AG04450 (cell line): Measurements from ENCODE around the gene MKNK1. TPM values are rescaled to one million over a fixed set of nuclear protein-coding genes. Genes with fewer than 3 reads are reported as not detected.

ENCODE experiments used
- CTCF ChIA-PET: fragments of 300-600, 350-600 bp; formaldehyde crosslinking; extraction: SDS; loops from one replicate; lab custom pipeline; 2022; ENCODE audit warnings: antibody characterized with exemption, inconsistent platforms; lab: Charles Lee
- POLR2A ChIA-PET: fragments of 350-600 bp; formaldehyde crosslinking; extraction: SDS; loops from one replicate; lab custom pipeline; 2021; ENCODE audit warnings: antibody characterized with exemption, inconsistent platforms; lab: Yijun Ruan, JAX
- DNase-seq: peaks from one replicate; pipeline ENCODE4 v3.0.0-alpha.2; 2011; ENCODE audit warnings: low read depth, low spot score
- H3K27ac ChIP-seq: one replicate; pipeline ENCODE4 v1.5.1; 2012; ENCODE audit warnings: low read depth, low read length, control low read depth
- H3K27me3 ChIP-seq: one replicate; pipeline ENCODE4 v1.6.0; 2012; ENCODE audit warnings: low read length; ENCODE audit not compliant: control insufficient read depth, insufficient read depth
- H3K4me3 ChIP-seq: 2 replicates; pipeline ENCODE4 v1.5.1; 2011; ENCODE audit warnings: mild to moderate bottlenecking, low read depth, low read length, control low read depth
- H3K9me3 ChIP-seq: 2 replicates; pipeline ENCODE4 v1.5.1; 2012; ENCODE audit warnings: low read length; ENCODE audit not compliant: control insufficient read depth, insufficient read depth
- polyA plus RNA-seq: library from polyadenylated mRNA; depleted of rRNA; stranded (reverse); fragments of >200 nt; gene quantifications from 2 replicates; pipeline ENCODE4 v1.2.3, GENCODE V29; 2011
- TF ChIP-seq, protein P1 (sequence below): IDR thresholded peaks from 2 replicates; pipeline ENCODE4 v1.5.1; 2011; ENCODE audit warnings: low read depth, low read length, control low read depth, inconsistent platforms

The MKNK1 gene
- polyA plus RNA-seq, 1 experiment: 41.5 TPM

DNA sequence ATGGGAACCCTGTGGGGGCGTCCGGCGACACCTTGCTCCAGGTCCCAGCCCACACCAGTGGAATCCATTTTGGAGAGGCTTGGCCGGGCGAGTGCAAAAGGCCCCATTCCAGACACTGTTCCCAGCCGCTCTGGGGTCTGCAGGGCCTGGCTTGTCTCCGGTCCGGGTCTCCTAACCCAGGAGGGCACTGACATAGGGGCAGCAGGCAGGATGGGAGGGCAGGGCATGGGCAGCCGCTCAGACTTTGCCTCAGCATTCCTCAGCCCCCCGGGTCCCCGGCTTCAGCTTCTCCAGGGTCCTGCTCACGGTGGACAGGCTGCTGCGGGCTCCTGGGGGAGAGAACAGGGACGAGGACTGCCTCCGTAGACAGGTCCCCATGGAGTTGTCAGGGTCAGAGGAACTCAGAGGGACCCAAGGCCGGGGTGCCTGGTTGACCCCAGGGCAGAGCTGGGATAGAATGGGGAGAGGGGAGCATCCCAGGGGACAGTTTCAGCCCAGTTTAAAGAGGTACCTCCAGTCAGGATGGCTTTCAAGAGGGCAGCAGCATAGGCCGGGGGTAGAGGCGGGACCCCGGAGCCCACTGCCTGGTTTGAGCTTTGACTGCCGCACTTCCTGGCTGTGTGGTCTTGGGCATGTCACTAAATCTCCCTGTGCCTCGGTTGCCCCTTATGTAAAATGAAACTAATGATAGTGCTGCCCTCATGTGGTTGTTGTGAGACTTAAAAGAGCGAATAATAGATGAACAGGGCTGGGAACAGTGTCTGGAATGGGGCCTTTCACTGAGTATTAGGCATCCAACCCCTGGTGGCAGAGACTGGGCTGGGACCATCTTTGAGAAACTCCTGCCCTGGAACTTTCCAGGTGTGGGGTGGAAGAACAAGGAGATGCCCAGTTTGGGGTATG, 56.3 kb downstream of the MKNK1 start:
- no peak for DNase-seq
- H3K4me3 ChIP-seq: peak overlapping the region; percentile 17; the same call in 1 of the 2 replicates
- H3K27me3 ChIP-seq: peaks cover 63% of the 10 kb centered on the region
- CTCF ChIA-PET: interaction anchor here (0.7 to 5.0 kb wide), 26 partner anchors 11 to 178 kb away, joined by 3 to 76 read pairs (median 4); a partner anchor contains a TSS
- H3K9me3 ChIP-seq: no peaks in the 10 kb centered on the region; the same call in 1 of the 2 replicates
- POLR2A ChIA-PET: interaction anchor here (0.7 kb wide), 1 partner anchor 1562 kb away, joined by 3 read pairs; no protein-coding TSS in a partner anchor
- H3K27ac ChIP-seq: no peak overlapping the region
- TF ChIP-seq, protein P1, sequence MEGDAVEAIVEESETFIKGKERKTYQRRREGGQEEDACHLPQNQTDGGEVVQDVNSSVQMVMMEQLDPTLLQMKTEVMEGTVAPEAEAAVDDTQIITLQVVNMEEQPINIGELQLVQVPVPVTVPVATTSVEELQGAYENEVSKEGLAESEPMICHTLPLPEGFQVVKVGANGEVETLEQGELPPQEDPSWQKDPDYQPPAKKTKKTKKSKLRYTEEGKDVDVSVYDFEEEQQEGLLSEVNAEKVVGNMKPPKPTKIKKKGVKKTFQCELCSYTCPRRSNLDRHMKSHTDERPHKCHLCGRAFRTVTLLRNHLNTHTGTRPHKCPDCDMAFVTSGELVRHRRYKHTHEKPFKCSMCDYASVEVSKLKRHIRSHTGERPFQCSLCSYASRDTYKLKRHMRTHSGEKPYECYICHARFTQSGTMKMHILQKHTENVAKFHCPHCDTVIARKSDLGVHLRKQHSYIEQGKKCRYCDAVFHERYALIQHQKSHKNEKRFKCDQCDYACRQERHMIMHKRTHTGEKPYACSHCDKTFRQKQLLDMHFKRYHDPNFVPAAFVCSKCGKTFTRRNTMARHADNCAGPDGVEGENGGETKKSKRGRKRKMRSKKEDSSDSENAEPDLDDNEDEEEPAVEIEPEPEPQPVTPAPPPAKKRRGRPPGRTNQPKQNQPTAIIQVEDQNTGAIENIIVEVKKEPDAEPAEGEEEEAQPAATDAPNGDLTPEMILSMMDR: peak; percentile 57

DNA sequence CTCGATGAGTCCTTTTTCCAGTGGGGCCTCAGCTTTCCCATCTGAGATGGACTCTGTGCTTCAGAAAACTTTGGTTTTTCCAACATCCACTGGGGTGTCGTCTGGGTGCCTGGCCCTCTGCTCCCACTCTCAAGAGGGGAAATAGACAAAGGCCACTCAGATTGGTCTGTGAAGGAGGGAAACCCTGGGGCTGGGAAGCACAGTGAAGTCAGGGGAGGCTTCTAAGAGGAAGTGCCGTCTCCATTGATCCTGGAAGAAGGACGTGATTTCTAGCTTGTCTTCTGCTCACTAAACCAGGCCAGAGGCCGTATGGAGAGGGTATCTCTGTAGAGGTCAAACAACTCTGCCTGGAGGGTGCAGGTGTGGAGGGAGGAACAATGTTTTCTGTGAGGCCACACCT, 57.9 kb downstream of the MKNK1 start:
- ChIA-PET CTCF (interaction anchor here (1.4 to 5.0 kb wide), 4 partner anchors 9 to 100 kb away, joined by 3 to 76 read pairs (median 20); a partner anchor contains a TSS), POLR2A (no interaction called here)
- no peak overlapping the region for H3K4me3 ChIP-seq
- no peak for DNase-seq
- TF ChIP-seq, protein P1: no peak
- H3K27me3 ChIP-seq: peaks cover 62% of the 10 kb centered on the region
- no peaks in the 10 kb centered on the region; the same call in 1 of the 2 replicates for H3K9me3 ChIP-seq
- H3K27ac ChIP-seq: no peak overlapping the region

DNA sequence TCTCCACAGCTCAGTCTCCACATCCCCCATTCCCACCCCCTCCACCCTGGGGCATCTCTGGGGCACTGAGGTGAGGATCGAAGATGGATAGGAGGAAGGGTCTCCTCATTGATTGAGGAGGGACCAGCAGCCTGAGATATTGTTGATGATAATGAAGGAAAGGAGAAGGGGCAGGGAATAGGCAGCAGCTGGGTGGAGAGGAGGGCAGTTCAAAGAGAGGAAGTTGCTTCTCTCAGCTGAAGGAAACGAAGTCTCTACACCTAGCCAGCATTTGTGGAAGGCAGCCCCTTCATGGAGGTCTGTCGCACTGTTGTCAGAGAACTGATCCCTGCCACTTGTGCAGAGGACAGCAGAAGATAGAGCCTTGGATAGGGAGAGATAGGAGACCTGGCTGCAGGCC, 58.3 kb downstream of the MKNK1 start:
- TF ChIP-seq, protein P1: no peak
- no peak for DNase-seq
- ChIA-PET POLR2A (no interaction called here), CTCF (interaction anchor here (0.8 to 4.9 kb wide), 5 partner anchors 10 to 99 kb away, joined by 3 to 76 read pairs (median 5); a partner anchor contains a TSS)
- Histone ChIP-seq H3K27ac (no peak overlapping the region), H3K4me3 (no peak overlapping the region), H3K27me3 (peaks cover 58% of the 10 kb centered on the region), H3K9me3 (no peaks in the 10 kb centered on the region; the same call in 1 of the 2 replicates)

DNA sequence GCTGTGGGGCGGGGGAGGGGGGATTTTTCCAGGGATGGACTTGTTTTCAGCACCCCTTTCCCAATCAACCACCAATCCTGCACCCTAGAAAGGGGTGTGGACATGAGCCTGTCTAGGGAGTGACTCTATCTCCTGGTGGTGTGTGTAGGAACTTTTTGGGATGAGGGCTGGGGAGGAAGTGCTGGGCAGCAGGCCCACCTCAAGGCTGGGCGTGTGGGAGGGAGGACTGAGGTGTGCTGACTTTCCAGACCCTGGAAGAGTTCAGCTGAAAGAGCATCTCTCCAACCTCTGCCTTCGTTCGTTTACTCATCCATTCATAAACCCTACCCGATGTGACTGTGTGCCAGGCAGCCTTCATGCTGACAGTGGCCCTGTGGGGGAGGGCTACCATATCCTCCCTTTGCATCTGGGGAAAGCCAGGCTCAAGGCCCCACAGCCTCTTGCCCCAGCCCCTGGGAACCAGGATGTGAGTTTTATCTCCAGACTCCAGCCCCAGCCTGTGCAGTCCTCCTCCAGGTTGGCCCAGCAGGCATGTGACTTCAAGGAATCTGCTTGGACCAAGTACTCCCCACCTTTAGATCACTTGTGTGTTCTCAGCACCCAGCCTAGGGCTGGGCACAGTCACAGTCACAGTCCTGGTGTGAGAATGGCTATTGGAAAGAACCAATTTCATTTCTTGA, 59.4 kb downstream of the MKNK1 start:
- no peak overlapping the region for H3K27ac ChIP-seq
- H3K27me3 ChIP-seq: peaks cover 56% of the 10 kb centered on the region
- H3K9me3 ChIP-seq: no peaks in the 10 kb centered on the region
- no peak overlapping the region for H3K4me3 ChIP-seq
- POLR2A ChIA-PET: no interaction called here
- CTCF ChIA-PET: interaction anchor here (0.5 to 4.9 kb wide), 7 partner anchors 9 to 98 kb away, joined by 3 to 76 read pairs (median 4); a partner anchor contains a TSS
- no peak for DNase-seq
- TF ChIP-seq, protein P1: no peak
